Muscle of arm (tissue), 12 donors: ENCODE measurements around the gene ALPK3. TPM values are rescaled to one million over a fixed set of nuclear protein-coding genes. Genes with fewer than 3 reads are reported as not detected.

Experiments used
- DNase-seq: peaks from one replicate; pipeline ENCODE4 v3.0.0-alpha.2; 2013
- polyA plus RNA-seq, 12 donors: library from polyadenylated mRNA; unstranded; fragments of 120-200 nt; gene quantifications; one replicate each; pipeline ENCODE4 v1.2.1, GENCODE V29; 2013; ENCODE audit not compliant: insufficient read length in 12 of 12

Gene ALPK3
- polyA plus RNA-seq, 12 donors: 27.2 to 99.9 (median 78.0) TPM; not detected in 1

GRCh38 chr15:84889991-84890669 is 73.0 kb downstream of the ALPK3 start:
- no peak for DNase-seq

- no peak for DNase-seq
Observed at GRCh38 chr15:84890670-84891162, 73.6 kb downstream of the ALPK3 start.

- DNase-seq: no peak
Observed at GRCh38 chr15:84891339-84891738, 74.2 kb downstream of the ALPK3 start.

- no peak for DNase-seq
Observed at GRCh38 chr15:84892786-84893307, 75.7 kb downstream of the ALPK3 start.

GRCh38 chr15:84893607-84894006 is 76.5 kb downstream of the ALPK3 start:
- DNase-seq: no peak

- DNase-seq: no peak
Observed at GRCh38 chr15:84894736-84895425, 77.7 kb downstream of the ALPK3 start.

- DNase-seq: no peak
Observed at GRCh38 chr15:84898761-84899160, 81.6 kb downstream of the ALPK3 start.

- no peak for DNase-seq
Observed at GRCh38 chr15:84899750-84900149, 82.6 kb downstream of the ALPK3 start.

GRCh38 chr15:84901540-84901939 is 84.4 kb downstream of the ALPK3 start:
- no peak for DNase-seq

GRCh38 chr15:84903751-84904150 is 86.6 kb downstream of the ALPK3 start:
- no peak for DNase-seq

- peak; percentile 65 for DNase-seq
Observed at GRCh38 chr15:84904419-84904818, 87.3 kb downstream of the ALPK3 start.

- DNase-seq: no peak
Observed at GRCh38 chr15:84905016-84905916, 88.1 kb downstream of the ALPK3 start.

GRCh38 chr15:84907731-84908130 is 90.6 kb downstream of the ALPK3 start:
- DNase-seq: no peak

- DNase-seq: no peak
Observed at GRCh38 chr15:84908564-84908963, 91.4 kb downstream of the ALPK3 start.

- DNase-seq: no peak
Observed at GRCh38 chr15:84909029-84909428, 91.9 kb downstream of the ALPK3 start.

GRCh38 chr15:84909782-84910181 is 92.6 kb downstream of the ALPK3 start:
- DNase-seq: no peak

- no peak for DNase-seq
Observed at GRCh38 chr15:84910928-84911623, 93.9 kb downstream of the ALPK3 start.

- DNase-seq: peak; percentile 92
Observed at GRCh38 chr15:84911879-84912660, 94.9 kb downstream of the ALPK3 start.

- peak; percentile 33 for DNase-seq
Observed at GRCh38 chr15:84913360-84913723, 96.2 kb downstream of the ALPK3 start.

GRCh38 chr15:84914351-84914750 is 97.2 kb downstream of the ALPK3 start:
- no peak for DNase-seq
